NCI-H1436 treated with DMSO at 0.1 percent for 48 hours (cell line): Measurements from ENCODE around the gene VSTM2L.
"Not testable (repeated sequence)": the region's sequence is repeated elsewhere in the genome, so short reads cannot be mapped to it uniquely, and the experiment has no call there.

Experiments
- DNase-seq: peaks from one replicate; lab custom pipeline; 2025; lab: John Stamatoyannopoulos, UW

VSTM2L gene

GRCh38 chr20:37902504-37903313, at the start of gene VSTM2L:
VSTM2L (plus strand) TSS chr20:37903127; CDS start chr20:37903351, 224 bp downstream.
- DNase-seq, result no peak

GRCh38 chr20:37853823-37854375, 49.0 kb upstream of the VSTM2L start:
- no peak for DNase-seq

GRCh38 chr20:37856034-37856433, 46.9 kb upstream of the VSTM2L start:
- DNase-seq, result not testable (repeated sequence)

- DNase-seq, result no peak
Observed at GRCh38 chr20:37856932-37857660, 45.8 kb upstream of the VSTM2L start.

- no peak for DNase-seq
Observed at GRCh38 chr20:37859406-37860171, 43.3 kb upstream of the VSTM2L start.

- no peak for DNase-seq
Observed at GRCh38 chr20:37863289-37863688, 39.6 kb upstream of the VSTM2L start.

- DNase-seq, result no peak
Observed at GRCh38 chr20:37864298-37864697, 38.6 kb upstream of the VSTM2L start.

- DNase-seq, result no peak
Observed at GRCh38 chr20:37866051-37866450, 36.9 kb upstream of the VSTM2L start.

GRCh38 chr20:37867289-37868195, 35.4 kb upstream of the VSTM2L start:
- DNase-seq, result no peak

- DNase-seq, result no peak
Observed at GRCh38 chr20:37868851-37869333, 34.0 kb upstream of the VSTM2L start.

GRCh38 chr20:37869334-37869861, 33.5 kb upstream of the VSTM2L start:
- DNase-seq, result no peak

GRCh38 chr20:37870294-37870693, 32.6 kb upstream of the VSTM2L start:
- no peak for DNase-seq

- no peak for DNase-seq
Observed at GRCh38 chr20:37871751-37872150, 31.2 kb upstream of the VSTM2L start.

- no peak for DNase-seq
Observed at GRCh38 chr20:37872161-37872560, 30.8 kb upstream of the VSTM2L start.

- no peak for DNase-seq
Observed at GRCh38 chr20:37873884-37874283, 29.0 kb upstream of the VSTM2L start.

- no peak for DNase-seq
Observed at GRCh38 chr20:37875460-37876175, 27.3 kb upstream of the VSTM2L start.

GRCh38 chr20:37876863-37877262, 26.1 kb upstream of the VSTM2L start:
- DNase-seq, result no peak

- DNase-seq, result no peak
Observed at GRCh38 chr20:37877832-37878772, 24.8 kb upstream of the VSTM2L start.
